H1 (cell line): ENCODE results near the gene FLT1. TPM values are rescaled to one million over a fixed set of nuclear protein-coding genes. Genes with fewer than 3 reads are reported as not detected.

Experiments used
- CTCF ChIA-PET: fragments of 300-600 bp; sonication (Branson Sonifier 250); formaldehyde crosslinking; loops from one replicate; lab custom pipeline; 2021; ENCODE audit not compliant: partially characterized antibody; lab: Charles Lee
- POLR2A ChIA-PET: fragments of 300-600 bp; sonication (Branson Sonifier 250); formaldehyde crosslinking; loops from one replicate; lab custom pipeline; 2021; ENCODE audit warnings: inconsistent platforms; ENCODE audit not compliant: partially characterized antibody; lab: Charles Lee
- DNase-seq, 2 experiments: peaks; one replicate each; pipeline versions ENCODE4 v3.0.0 to v3.0.0-alpha.2; 2010 to 2022; ENCODE audit warnings: low spot score in 2 of 2, low read depth in 1 of 2, mixed read lengths in 1 of 2
- FAIRE-seq: peaks from 2 replicates; lab custom pipeline; 2011; peaks lifted over from hg19 to GRCh38; lab: Jason Lieb, UNC
- H2AFZ ChIP-seq: 2 replicates; pipeline ENCODE4 v1.8.1; 2012; ENCODE audit warnings: low read length, inconsistent platforms
- H2AK5ac ChIP-seq: 2 replicates; pipeline ENCODE4 v1.6.1; 2013; ENCODE audit warnings: low read depth, low read length
- H2BK120ac ChIP-seq: replicated peaks from 2 replicates; pipeline ENCODE3; 2013; ENCODE audit warnings: low read depth, low read length, inconsistent platforms
- H2BK12ac ChIP-seq: 2 replicates; pipeline ENCODE4 v1.6.1; 2013; ENCODE audit warnings: low read depth, low read length
- H2BK15ac ChIP-seq: 2 replicates; pipeline ENCODE4 v1.6.1; 2013; ENCODE audit warnings: low read length
- H2BK20ac ChIP-seq: 2 replicates; pipeline ENCODE4 v1.6.1; 2013; ENCODE audit warnings: low read length
- H2BK5ac ChIP-seq: 2 replicates; pipeline ENCODE4 v1.6.1; 2013; ENCODE audit warnings: low read depth, low read length
- H3K14ac ChIP-seq: 2 replicates; pipeline ENCODE4 v1.6.1; 2013; ENCODE audit warnings: inconsistent platforms; ENCODE audit not compliant: insufficient read length
- H3K18ac ChIP-seq: 2 replicates; pipeline ENCODE4 v1.6.1; 2013; ENCODE audit warnings: low read length; ENCODE audit errors: extremely low read depth
- H3K23ac ChIP-seq: 2 replicates; pipeline ENCODE4 v1.6.1; 2013; ENCODE audit warnings: inconsistent platforms; ENCODE audit not compliant: insufficient read length
- H3K23me2 ChIP-seq: 2 replicates; pipeline ENCODE4 v1.6.1; 2013; ENCODE audit warnings: low read depth, low read length
- H3K27ac ChIP-seq: 2 replicates; pipeline ENCODE4 v1.6.1; 2011; ENCODE audit warnings: low read depth, low read length, inconsistent platforms
- H3K27me3 ChIP-seq, 4 experiments: replicated peaks in 1 of 4; 1 replicate in 1 of 4; 2 replicates in 3 of 4; pipeline versions ENCODE4 v1.6.1 to v1.8.1; 2011 to 2013; ENCODE audit warnings: low read length in 3 of 4, mild to moderate bottlenecking in 3 of 4, inconsistent platforms in 2 of 4, mixed read lengths in 2 of 4, moderate library complexity in 1 of 4; ENCODE audit not compliant: control insufficient read depth in 3 of 4, insufficient read depth in 3 of 4; ENCODE audit errors: extremely low read depth in 1 of 4
- H3K36me3 ChIP-seq, 4 experiments: 2 replicates each; pipeline versions ENCODE4 v1.6.1 to v1.8.1; 2011 to 2013; ENCODE audit warnings: mild to moderate bottlenecking in 4 of 4, low read length in 3 of 4, moderate library complexity in 2 of 4, control low read depth in 1 of 4, inconsistent platforms in 1 of 4; ENCODE audit not compliant: insufficient read depth in 4 of 4, control insufficient read depth in 2 of 4
- H3K4ac ChIP-seq: replicated peaks from 2 replicates; pipeline ENCODE3; 2013; ENCODE audit warnings: low read length, low read depth, mixed read lengths, inconsistent platforms; ENCODE audit not compliant: insufficient read length
- H3K4me1 ChIP-seq, 4 experiments: replicated peaks in 1 of 4; 1 replicate in 1 of 4; 2 replicates in 3 of 4; pipeline versions ENCODE4 v1.6.1 to v1.8.1; 2011 to 2013; ENCODE audit warnings: low read length in 3 of 4, inconsistent platforms in 2 of 4, mixed read lengths in 1 of 4; ENCODE audit not compliant: insufficient read depth in 4 of 4, control insufficient read depth in 3 of 4
- H3K4me2 ChIP-seq, 2 experiments: 2 replicates each; pipeline versions ENCODE4 v1.6.1 to v1.8.1; 2011 to 2013; ENCODE audit warnings: low read depth in 2 of 2, low read length in 2 of 2, control low read depth in 1 of 2, inconsistent platforms in 1 of 2, mild to moderate bottlenecking in 1 of 2; ENCODE audit not compliant: insufficient read depth in 1 of 2
- H3K4me3 ChIP-seq, 4 experiments: fragments of 200-600, 300-600 bp in 1 of 4; sonication (generic), shearing (Covaris generic), sonication (Bioruptor Twin) in 1 of 4; 2 replicates each; pipeline versions ENCODE4 v1.5.1 to v1.8.1; 2011 to 2016; ENCODE audit warnings: low read length in 4 of 4, low read depth in 3 of 4, control low read depth in 2 of 4, inconsistent platforms in 2 of 4, mild to moderate bottlenecking in 2 of 4, mixed read lengths in 1 of 4, moderate library complexity in 1 of 4; ENCODE audit not compliant: insufficient read depth in 2 of 4; ENCODE audit errors: extremely low read depth in 1 of 4
- H3K56ac ChIP-seq: replicated peaks from 2 replicates; pipeline ENCODE3; 2013; ENCODE audit warnings: low read depth, mild to moderate bottlenecking, mixed read lengths, low read length, inconsistent platforms; ENCODE audit not compliant: insufficient read length
- H3K79me1 ChIP-seq: 2 replicates; pipeline ENCODE4 v1.6.1; 2013; ENCODE audit warnings: low read depth, low read length, control low read depth
- H3K79me2 ChIP-seq, 2 experiments: 2 replicates each; pipeline versions ENCODE4 v1.6.1 to v1.8.1; 2012 to 2013; ENCODE audit warnings: low read length in 2 of 2, mild to moderate bottlenecking in 2 of 2, inconsistent platforms in 1 of 2; ENCODE audit not compliant: insufficient read depth in 2 of 2, control insufficient read depth in 1 of 2
- H3K9ac ChIP-seq, 4 experiments: replicated peaks in 1 of 4; 1 replicate in 1 of 4; 2 replicates in 3 of 4; pipeline versions ENCODE4 v1.6.1 to v1.8.1; 2011 to 2013; ENCODE audit warnings: low read depth in 3 of 4, low read length in 3 of 4, control low read depth in 2 of 4, mild to moderate bottlenecking in 2 of 4, moderate library complexity in 2 of 4, inconsistent platforms in 1 of 4; ENCODE audit errors: extremely low read depth in 1 of 4
- H3K9me3 ChIP-seq, 2 experiments: 2 replicates each; pipeline versions ENCODE4 v1.6.1 to v1.8.1; 2012 to 2013; ENCODE audit warnings: mild to moderate bottlenecking in 2 of 2, moderate library complexity in 2 of 2, control low read depth in 1 of 2, inconsistent platforms in 1 of 2, low read depth in 1 of 2, low read length in 1 of 2, mixed read lengths in 1 of 2; ENCODE audit not compliant: insufficient read depth in 2 of 2
- H4K20me1 ChIP-seq, 2 experiments: replicated peaks in 1 of 2; 2 replicates each; pipeline versions ENCODE3 to v1.8.1; 2011 to 2013; ENCODE audit warnings: inconsistent platforms in 2 of 2, low read length in 2 of 2, mild to moderate bottlenecking in 1 of 2; ENCODE audit not compliant: insufficient read depth in 2 of 2, control insufficient read depth in 1 of 2
- H4K5ac ChIP-seq: 2 replicates; pipeline ENCODE4 v1.6.1; 2013; ENCODE audit warnings: low read length, low read depth, mixed read lengths, inconsistent platforms; ENCODE audit not compliant: insufficient read length
- H4K8ac ChIP-seq: 2 replicates; pipeline ENCODE4 v1.8.0; 2013; ENCODE audit warnings: mild to moderate bottlenecking, moderate library complexity, low read length, inconsistent platforms; ENCODE audit not compliant: insufficient read depth; ENCODE audit errors: extremely low read depth
- H4K91ac ChIP-seq: replicated peaks from 2 replicates; pipeline ENCODE3; 2013; ENCODE audit warnings: low read length, mixed read lengths, inconsistent platforms; ENCODE audit not compliant: insufficient read length
- EGR1 ChIP-seq: IDR thresholded peaks from 2 replicates; pipeline ENCODE4 v1.6.1; 2011; ENCODE audit warnings: low read depth, low read length, borderline replicate concordance
- HDAC2 ChIP-seq, 2 experiments: fragments of 300-600 bp in 1 of 2; sonication (generic) in 1 of 2; IDR thresholded peaks; 2 replicates each; pipeline ENCODE4 v1.6.1; 2011 to 2012; ENCODE audit warnings: low read depth in 2 of 2, low read length in 2 of 2, mild to moderate bottlenecking in 2 of 2, moderate library complexity in 2 of 2, borderline replicate concordance in 1 of 2, inconsistent platforms in 1 of 2
- RNF2 ChIP-seq: fragments of 200-900, 300-1000 bp; sonication (generic); IDR thresholded peaks from 2 replicates; pipeline ENCODE4 v1.7.1; 2016; ENCODE audit warnings: borderline replicate concordance, low read depth, mild to moderate bottlenecking, antibody characterized with exemption, low read length; ENCODE audit not compliant: poor library complexity, severe bottlenecking; ENCODE audit errors: missing control alignments
- ZNF274 ChIP-seq: IDR thresholded peaks from 2 replicates; pipeline ENCODE4 v1.7.0; 2012; ENCODE audit warnings: low read length, borderline replicate concordance; ENCODE audit errors: extremely low read depth
- WGBS, 2 experiments: shearing (Covaris generic) in 1 of 2; methylation state at CpG; one replicate each; pipeline versions ENCODE4 v1.1.6 to v1.1.7; 2013 to 2015; ENCODE audit warnings: low lambda C conversion rate in 2 of 2, mixed read lengths in 2 of 2, inconsistent platforms in 1 of 2, low coverage in 1 of 2, missing lambda C conversion rate in 1 of 2; ENCODE audit not compliant: insufficient replicate concordance in 2 of 2, insufficient coverage in 1 of 2, insufficient read length in 1 of 2; ENCODE audit errors: extremely low coverage in 1 of 2, missing lambda C conversion rate in 1 of 2; 5-methylcytosine and 5-hydroxymethylcytosine counted together
- polyA plus RNA-seq, 7 experiments: library from polyadenylated mRNA; depleted of rRNA in 3 of 7; stranded (reverse) in 5 of 7; unstranded in 2 of 7; fragments of >200 nt in 5 of 7; fragments of 200-250 nt in 2 of 7; gene quantifications; 1 replicate in 5 of 7; 2 replicates in 1 of 7; 4 replicates in 1 of 7; pipeline versions ENCODE4 v1.2.1 to v1.2.3, GENCODE V29; 2011 to 2013; ENCODE audit warnings: missing spikeins in 2 of 7, mixed read lengths in 2 of 7
- total RNA-seq: library from RNA; stranded (reverse); fragmentation: NEBNext Ultra II Directional; extraction: Animal tissue kit (Norgen Biotek cat#: 25700); gene quantifications from 2 replicates; pipeline ENCODE4 v1.2.1, GENCODE V29; 2021

The FLT1 gene
- total and polyA plus RNA-seq, 2 of the 8 experiments (the other 6 are each of a cell fraction or from before 2014, with no cell fraction given) = 19.7 to 90.2 TPM

DNA sequence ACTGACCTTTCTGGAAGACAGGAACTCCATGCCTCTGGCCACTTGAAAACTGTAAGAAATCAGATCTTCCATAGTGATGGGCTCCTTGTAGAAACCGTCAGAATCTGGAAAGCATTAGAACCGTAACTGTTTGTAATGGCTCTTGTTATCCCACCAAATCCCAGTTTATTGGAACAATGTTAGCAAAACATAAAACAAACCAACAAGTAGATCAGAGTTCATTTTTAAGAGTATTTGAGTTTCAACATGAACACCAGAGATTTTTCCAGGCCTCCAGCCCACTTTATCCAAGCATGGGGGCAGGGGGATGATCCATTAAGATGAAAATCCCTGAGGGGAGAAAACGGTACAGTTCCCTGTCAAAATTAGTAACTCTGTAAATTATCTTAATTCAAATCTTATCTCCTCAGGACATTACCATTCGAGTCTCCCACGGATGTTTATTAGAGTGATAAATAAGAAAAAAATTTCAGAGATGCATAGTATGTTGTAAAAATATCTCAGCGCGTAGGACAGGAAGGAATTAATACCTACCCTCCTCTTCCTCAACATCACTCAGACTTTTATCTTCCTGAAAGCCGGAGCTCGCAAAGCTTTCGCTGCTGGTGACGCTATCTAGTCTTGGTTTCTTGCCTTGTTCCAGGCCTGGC is 172.5 kb downstream of the FLT1 start:
- POLR2A ChIA-PET = interaction anchor here (0.9 kb wide), 1 partner anchor 83 kb away, joined by 3 read pairs; no protein-coding TSS in a partner anchor
- 94% methylated on average over 11 of the region's 11 CpGs; no CpG with 5 or more reads in 1 of the 2 experiments for WGBS, 2 experiments
- Histone ChIP-seq H4K91ac (no peak overlapping the region), H2BK120ac (no peak overlapping the region), H3K18ac (no peak overlapping the region), H3K23me2 (no peaks in the 10 kb centered on the region), H2AK5ac (no peak overlapping the region), H3K36me3 (peaks cover 0 to 18% (median 0%) of the 10 kb centered on the region in 4 experiments; a peak in 5 of 8 replicates), H3K4ac (no peak overlapping the region), H2BK20ac (no peak overlapping the region), H3K9ac (no peak overlapping the region), H3K56ac (no peak overlapping the region), H3K4me3 (no peak overlapping the region), H3K14ac (no peak overlapping the region), H4K20me1 (peaks cover 0 to 2% of the 10 kb centered on the region in 2 experiments), H2BK12ac (no peak overlapping the region), H3K79me2 (no peaks in the 10 kb centered on the region), H3K27me3 (no peaks in the 10 kb centered on the region), H4K5ac (no peak overlapping the region), H3K27ac (no peak overlapping the region), H3K79me1 (no peaks in the 10 kb centered on the region), H2AFZ (no peak overlapping the region), H3K4me1 (no peaks in the 10 kb centered on the region), H3K23ac (no peak overlapping the region), H4K8ac (no peak overlapping the region), H3K4me2 (no peak overlapping the region), H3K9me3 (no peaks in the 10 kb centered on the region), H2BK15ac (no peak overlapping the region), H2BK5ac (no peak overlapping the region)
- CTCF ChIA-PET = interaction anchor here (0.7 to 1.1 kb wide), 4 partner anchors 29 to 314 kb away, joined by 3 to 10 read pairs (median 4); no protein-coding TSS in a partner anchor
- DNase-seq = no peak
- FAIRE-seq = no peak
- no peak for TF ChIP-seq RNF2
- TF ChIP-seq ZNF274 = no peak
- no peak for TF ChIP-seq EGR1
- TF ChIP-seq HDAC2 (IDR thresholded peaks at IDR 0.05; ENCODE audit: borderline replicate concordance in 1 of 2, low read depth in 2 of 2, low read length in 2 of 2) = no peak
